GM03348 (cell line): Measurements from ENCODE around the gene ETS2.

Experiments used
- DNase-seq: peaks from one replicate; pipeline ENCODE4 v3.0.0; 2012; ENCODE audit warnings: low spot score

Gene ETS2

GRCh38 chr21:38802050-38803026 is 3.4 kb upstream of the ETS2 start:
- DNase-seq, result no peak

- no peak for DNase-seq
Measured at GRCh38 chr21:38803075-38803660, 2.6 kb upstream of the ETS2 start.

- no peak for DNase-seq
Measured at GRCh38 chr21:38804030-38804788, 1.5 kb upstream of the ETS2 start.

GRCh38 chr21:38804789-38805327 is 871 bp upstream of the ETS2 start:
- peak; percentile 67 for DNase-seq

GRCh38 chr21:38806153-38806941 is 618 bp downstream of the ETS2 start:
- DNase-seq, result peak; percentile 54

- no peak for DNase-seq
Measured at GRCh38 chr21:38806942-38807284, 1.2 kb downstream of the ETS2 start.

GRCh38 chr21:38807441-38807871 is 1.7 kb downstream of the ETS2 start:
- DNase-seq, result no peak

GRCh38 chr21:38807986-38808385 is 2.3 kb downstream of the ETS2 start:
- no peak for DNase-seq

GRCh38 chr21:38809198-38809878 is 3.6 kb downstream of the ETS2 start:
- DNase-seq, result no peak

- no peak for DNase-seq
Measured at GRCh38 chr21:38810034-38810825, 4.5 kb downstream of the ETS2 start.

- DNase-seq, result no peak
Measured at GRCh38 chr21:38810826-38811164, 5.1 kb downstream of the ETS2 start.

GRCh38 chr21:38811257-38811656 is 5.5 kb downstream of the ETS2 start:
- DNase-seq, result peak; percentile 73

- DNase-seq, result no peak
Measured at GRCh38 chr21:38813143-38813542, 7.4 kb downstream of the ETS2 start.

GRCh38 chr21:38813547-38813946 is 7.8 kb downstream of the ETS2 start:
- DNase-seq, result no peak

GRCh38 chr21:38814126-38815059 is 8.7 kb downstream of the ETS2 start:
- DNase-seq, result no peak

GRCh38 chr21:38815060-38815405 is 9.3 kb downstream of the ETS2 start:
- DNase-seq, result no peak

GRCh38 chr21:38816400-38816977 is 10.8 kb downstream of the ETS2 start:
- no peak for DNase-seq

- peak; percentile 71 for DNase-seq
Measured at GRCh38 chr21:38817371-38818324, 11.9 kb downstream of the ETS2 start.
